IPS-15b (cell line): ENCODE measurements around the gene SAMD9L.

Source experiments
- H3K27me3 ChIP-seq: one replicate; pipeline ENCODE4 v1.6.1; 2013; ENCODE audit warnings: low read length; ENCODE audit not compliant: control insufficient read depth, insufficient read depth
- H3K36me3 ChIP-seq: one replicate; pipeline ENCODE4 v1.6.1; 2013; ENCODE audit warnings: low read length; ENCODE audit not compliant: control insufficient read depth, insufficient read depth
- H3K4me1 ChIP-seq: one replicate; pipeline ENCODE4 v1.6.1; 2013; ENCODE audit warnings: mild to moderate bottlenecking, low read length; ENCODE audit not compliant: control insufficient read depth, insufficient read depth
- H3K4me3 ChIP-seq: one replicate; pipeline ENCODE4 v1.5.1; 2013; ENCODE audit warnings: low read depth, low read length
- H3K9ac ChIP-seq: one replicate; pipeline ENCODE4 v1.6.1; 2013; ENCODE audit warnings: low read depth, mild to moderate bottlenecking, low read length
- H3K9me3 ChIP-seq: one replicate; pipeline ENCODE4 v1.6.1; 2013; ENCODE audit warnings: mild to moderate bottlenecking, low read length; ENCODE audit not compliant: control insufficient read depth, insufficient read depth

The SAMD9L gene

DNA sequence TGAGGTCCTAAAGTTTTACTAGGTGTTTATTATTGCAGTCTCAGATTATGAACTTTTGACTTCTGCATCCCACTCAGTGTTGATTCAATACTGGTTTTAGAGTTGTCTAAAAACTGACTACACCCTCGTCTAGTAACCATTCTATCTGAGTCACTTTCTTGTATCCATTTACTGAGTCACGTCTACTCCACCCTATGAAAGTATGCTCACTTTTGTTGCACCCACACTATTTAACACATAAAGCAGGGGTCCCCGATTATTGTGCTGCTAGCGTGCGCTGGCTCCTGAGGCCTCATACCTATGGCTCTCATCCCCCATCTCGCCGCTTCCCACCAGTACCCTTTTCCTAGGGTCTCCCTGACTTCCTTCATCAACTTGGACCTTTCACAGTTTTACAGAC lies 32.4 kb downstream of the SAMD9L start:
- no peaks in the 10 kb centered on the region for H3K36me3 ChIP-seq
- no peak overlapping the region for H3K9ac ChIP-seq
- H3K4me3 ChIP-seq: no peak overlapping the region
- H3K27me3 ChIP-seq: no peaks in the 10 kb centered on the region
- H3K9me3 ChIP-seq: no peaks in the 10 kb centered on the region
- peaks cover 6% of the 10 kb centered on the region for H3K4me1 ChIP-seq

DNA sequence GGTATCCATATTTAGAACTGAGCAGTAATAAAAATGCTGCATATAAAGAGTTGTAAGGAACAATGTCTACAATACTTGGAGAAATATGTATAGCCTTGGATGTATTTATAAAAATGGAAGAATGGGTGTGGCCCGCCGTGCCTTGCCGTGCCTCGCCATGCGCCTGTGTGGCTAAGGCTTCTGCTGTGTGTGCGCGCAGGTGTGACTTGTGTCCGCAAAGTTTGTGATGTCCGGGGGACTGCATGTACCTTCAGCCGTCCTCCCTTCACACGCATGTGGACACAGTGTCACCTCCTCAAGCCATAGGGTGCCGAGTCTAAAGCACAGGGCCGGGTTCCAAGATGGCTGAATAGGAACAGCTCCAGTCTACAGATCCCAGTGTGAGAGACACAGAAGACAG lies 40.2 kb downstream of the SAMD9L start:
- no peaks in the 10 kb centered on the region for H3K36me3 ChIP-seq
- no peaks in the 10 kb centered on the region for H3K9me3 ChIP-seq

DNA sequence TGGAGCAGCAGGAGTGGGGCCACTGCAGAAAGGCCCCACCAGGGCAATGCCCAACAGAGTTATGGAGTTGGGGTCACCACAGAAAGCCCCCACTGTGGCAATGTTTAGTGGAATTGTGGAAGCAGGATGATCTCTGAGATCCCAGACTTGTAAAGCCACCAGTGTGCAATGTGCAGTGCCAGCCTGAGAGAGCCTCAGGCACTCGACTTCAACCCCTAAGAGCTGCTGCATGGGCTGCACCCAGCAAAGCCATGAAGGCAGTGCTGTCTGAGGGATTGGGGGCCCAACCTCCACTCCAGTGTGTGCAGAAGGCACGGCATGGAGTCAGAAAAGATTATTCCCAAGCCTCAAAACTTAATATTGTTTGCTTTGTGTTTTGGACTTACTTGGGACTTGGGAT lies 50.8 kb downstream of the SAMD9L start:
- Histone ChIP-seq H3K27me3 (no peaks in the 10 kb centered on the region), H3K9ac (no peak overlapping the region), H3K4me3 (no peak overlapping the region), H3K4me1 (no peaks in the 10 kb centered on the region), H3K9me3 (no peaks in the 10 kb centered on the region), H3K36me3 (no peaks in the 10 kb centered on the region)

More for the DNA sequence above, 40.2 kb downstream of the SAMD9L start:
- H3K4me1 ChIP-seq: no peaks in the 10 kb centered on the region
- H3K27me3 ChIP-seq: no peaks in the 10 kb centered on the region
- no peak overlapping the region for H3K9ac ChIP-seq
- no peak overlapping the region for H3K4me3 ChIP-seq

DNA sequence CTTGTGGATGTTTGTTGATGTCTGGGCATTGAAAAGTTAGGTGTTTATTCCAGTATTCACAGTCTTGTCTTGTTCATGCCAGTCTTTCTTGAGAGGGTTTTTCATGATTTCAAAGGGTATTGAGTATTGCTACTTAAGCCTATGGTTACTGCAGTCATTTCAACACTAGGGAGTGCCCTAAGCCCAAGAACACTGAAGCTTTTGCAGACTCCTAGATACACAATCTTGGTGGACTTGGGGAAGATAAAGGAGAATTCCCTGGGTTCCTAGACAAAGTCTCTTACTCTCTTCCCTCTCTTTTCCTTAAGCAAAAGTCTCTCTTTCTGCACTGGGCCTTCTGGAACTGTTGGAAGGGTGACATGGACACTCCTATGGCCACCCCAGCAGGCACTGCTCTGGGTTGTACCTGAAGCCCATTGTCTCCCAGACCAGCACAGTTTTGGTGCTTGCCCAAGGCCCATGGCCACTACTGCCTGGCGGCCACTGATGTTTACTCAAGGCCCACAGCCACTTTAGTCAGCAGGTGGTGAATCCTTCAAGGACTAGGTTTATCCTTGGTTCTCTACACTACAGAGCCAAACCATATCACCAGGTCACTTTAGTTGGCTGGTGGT lies 55.3 kb downstream of the SAMD9L start:
- H3K9me3 ChIP-seq: no peaks in the 10 kb centered on the region
- no peaks in the 10 kb centered on the region for H3K4me1 ChIP-seq
- H3K9ac ChIP-seq: no peak overlapping the region
- H3K36me3 ChIP-seq: no peaks in the 10 kb centered on the region
- H3K27me3 ChIP-seq: no peaks in the 10 kb centered on the region
- H3K4me3 ChIP-seq: no peak overlapping the region
